H9 (cell line): Measurements from ENCODE around the gene PIGK. TPM values are rescaled to one million over a fixed set of nuclear protein-coding genes. Genes with fewer than 3 reads are reported as not detected.
A peak's percentile ranks its signal among the peaks of the same experiment; 100 is the strongest.

Source experiments
- DNase-seq: peaks from one replicate; pipeline ENCODE4 v3.0.0-alpha.2; 2017
- H2AFZ ChIP-seq: one replicate; pipeline ENCODE4 v1.6.1; 2013; ENCODE audit warnings: mild to moderate bottlenecking, low read length, control low read depth, moderate library complexity
- H2AK5ac ChIP-seq: 2 replicates; pipeline ENCODE4 v1.6.1; 2013; ENCODE audit warnings: low read length, control low read depth, mixed read lengths; ENCODE audit not compliant: insufficient read length
- H2BK120ac ChIP-seq: one replicate; pipeline ENCODE4 v1.6.1; 2013; ENCODE audit warnings: low read depth, mild to moderate bottlenecking, low read length, control low read depth, inconsistent platforms; ENCODE audit not compliant: poor library complexity, severe bottlenecking
- H2BK12ac ChIP-seq: 2 replicates; pipeline ENCODE4 v1.6.1; 2013; ENCODE audit warnings: low read length, control low read depth, mixed read lengths, low read depth; ENCODE audit not compliant: insufficient read length
- H2BK15ac ChIP-seq: 2 replicates; pipeline ENCODE4 v1.6.1; 2013; ENCODE audit warnings: low read depth, low read length, control low read depth
- H2BK20ac ChIP-seq: one replicate; pipeline ENCODE4 v1.6.1; 2013; ENCODE audit warnings: low read depth, mild to moderate bottlenecking, low read length, control low read depth, inconsistent platforms; ENCODE audit not compliant: poor library complexity, severe bottlenecking
- H2BK5ac ChIP-seq: 2 replicates; pipeline ENCODE4 v1.6.1; 2013; ENCODE audit warnings: low read length, control low read depth, mixed read lengths; ENCODE audit not compliant: insufficient read length
- H3K14ac ChIP-seq: 2 replicates; pipeline ENCODE4 v1.6.1; 2013; ENCODE audit warnings: low read length, control low read depth; ENCODE audit not compliant: insufficient read depth
- H3K18ac ChIP-seq: 2 replicates; pipeline ENCODE4 v1.6.1; 2013; ENCODE audit warnings: low read depth, mild to moderate bottlenecking, mixed read lengths, low read length, control low read depth; ENCODE audit not compliant: insufficient read length
- H3K23ac ChIP-seq: 2 replicates; pipeline ENCODE4 v1.6.1; 2013; ENCODE audit warnings: low read length, control low read depth, mixed read lengths, low read depth; ENCODE audit not compliant: insufficient read length
- H3K23me2 ChIP-seq: 2 replicates; pipeline ENCODE4 v1.6.1; 2013; ENCODE audit warnings: low read depth, mild to moderate bottlenecking, mixed read lengths, low read length, control low read depth; ENCODE audit not compliant: insufficient read length, poor library complexity, severe bottlenecking
- H3K27ac ChIP-seq: 2 replicates; pipeline ENCODE4 v1.5.1; 2013; ENCODE audit warnings: low read length, control low read depth, mixed read lengths, low read depth; ENCODE audit not compliant: insufficient read length
- H3K27me3 ChIP-seq: 2 replicates; pipeline ENCODE4 v1.6.1; 2013; ENCODE audit warnings: low read length, control low read depth, inconsistent platforms; ENCODE audit not compliant: insufficient read depth
- H3K4ac ChIP-seq: 2 replicates; pipeline ENCODE4 v1.6.1; 2013; ENCODE audit warnings: low read depth, mild to moderate bottlenecking, control low read depth, inconsistent platforms, low read length, moderate library complexity
- H3K4me1 ChIP-seq: 2 replicates; pipeline ENCODE4 v1.6.1; 2013; ENCODE audit warnings: low read length, control low read depth, inconsistent platforms; ENCODE audit not compliant: insufficient read depth
- H3K4me2 ChIP-seq: 2 replicates; pipeline ENCODE4 v1.6.1; 2013; ENCODE audit warnings: low read length, control low read depth, mixed read lengths; ENCODE audit not compliant: insufficient read length, insufficient read depth
- H3K56ac ChIP-seq: 2 replicates; pipeline ENCODE4 v1.6.1; 2013; ENCODE audit warnings: low read depth, mild to moderate bottlenecking, mixed read lengths, low read length, control low read depth; ENCODE audit not compliant: insufficient read length
- H3K79me1 ChIP-seq: 2 replicates; pipeline ENCODE4 v1.6.1; 2013; ENCODE audit warnings: low read depth, mild to moderate bottlenecking, moderate library complexity, low read length, control low read depth, inconsistent platforms; ENCODE audit not compliant: insufficient read depth, poor library complexity, severe bottlenecking
- H3K79me2 ChIP-seq: 2 replicates; pipeline ENCODE4 v1.6.1; 2013; ENCODE audit warnings: low read length, control low read depth, inconsistent platforms; ENCODE audit not compliant: insufficient read depth
- H3K9ac ChIP-seq: 2 replicates; pipeline ENCODE4 v1.6.1; 2013; ENCODE audit warnings: low read length, control low read depth, mixed read lengths; ENCODE audit not compliant: insufficient read length; ENCODE audit errors: extremely low read depth
- H3K9me3 ChIP-seq: one replicate; pipeline ENCODE4 v1.6.1; 2013; ENCODE audit warnings: low read depth, low read length, inconsistent platforms; ENCODE audit not compliant: control insufficient read depth
- H3T11ph ChIP-seq: one replicate; pipeline ENCODE4 v1.6.1; 2013; ENCODE audit warnings: mild to moderate bottlenecking, low read length, control low read depth, inconsistent platforms
- H4K20me1 ChIP-seq: one replicate; pipeline ENCODE4 v1.6.1; 2013; ENCODE audit not compliant: control insufficient read depth, insufficient read length, insufficient read depth
- H4K5ac ChIP-seq: 2 replicates; pipeline ENCODE4 v1.6.1; 2013; ENCODE audit warnings: low read depth, mild to moderate bottlenecking, mixed read lengths, low read length, control low read depth; ENCODE audit not compliant: insufficient read length
- H4K8ac ChIP-seq: replicated peaks from 2 replicates; pipeline ENCODE4 v1.6.1; 2013; ENCODE audit warnings: low read length, control low read depth, mixed read lengths, low read depth; ENCODE audit not compliant: insufficient read length
- H4K91ac ChIP-seq: 2 replicates; pipeline ENCODE4 v1.6.1; 2013; ENCODE audit warnings: low read depth, mild to moderate bottlenecking, moderate library complexity, mixed read lengths, low read length, control low read depth; ENCODE audit not compliant: insufficient read length
- H3K27ac Mint-ChIP-seq, 3 experiments: 2 replicates in 2 of 3; 3 replicates in 1 of 3; pipeline ENCODE4 v1.8.0; 2020 to 2021; ENCODE audit warnings: mixed read lengths in 3 of 3, mild to moderate bottlenecking in 1 of 3, moderate library complexity in 1 of 3
- H3K27me3 Mint-ChIP-seq: 2 replicates; pipeline ENCODE4 v1.8.0; 2021; ENCODE audit warnings: low read depth, mild to moderate bottlenecking, moderate library complexity, mixed read lengths
- H3K36me3 Mint-ChIP-seq, 3 experiments: 2 replicates in 2 of 3; 3 replicates in 1 of 3; pipeline ENCODE4 v1.8.0; 2020 to 2021; ENCODE audit warnings: low read depth in 3 of 3, mixed read lengths in 3 of 3; ENCODE audit not compliant: insufficient read depth in 1 of 3
- H3K4me1 Mint-ChIP-seq, 2 experiments: 2 replicates each; pipeline ENCODE4 v1.8.0; 2020; ENCODE audit warnings: mixed read lengths in 2 of 2
- H3K4me3 Mint-ChIP-seq, 2 experiments: 2 replicates in 1 of 2; 3 replicates in 1 of 2; pipeline ENCODE4 v1.8.0; 2020 to 2021; ENCODE audit warnings: mild to moderate bottlenecking in 2 of 2, mixed read lengths in 2 of 2, moderate library complexity in 1 of 2
- H3K9me3 Mint-ChIP-seq, 2 experiments: 2 replicates in 1 of 2; 3 replicates in 1 of 2; pipeline ENCODE4 v1.8.0; 2020; ENCODE audit warnings: mild to moderate bottlenecking in 2 of 2, mixed read lengths in 2 of 2, moderate library complexity in 1 of 2
- WGBS: extraction: QIAGEN DNeasy Blood & Tissue Kit; methylation state at CpG from one replicate; pipeline ENCODE4 v1.1.7; 2013; ENCODE audit warnings: missing lambda C conversion rate, low lambda C conversion rate, mixed read lengths; ENCODE audit not compliant: insufficient read length; ENCODE audit errors: extremely low coverage; 5-methylcytosine and 5-hydroxymethylcytosine counted together
- total RNA-seq: library from RNA; stranded (reverse); gene quantifications from 2 replicates; pipeline ENCODE4 v1.2.1, GENCODE V29; 2021
- TF ChIP-seq, protein P1 (sequence below): fragments of 200-600 bp; sonication (generic); conservative IDR thresholded peaks from 3 replicates; pipeline ENCODE4 v1.8.0; 2021; ENCODE audit warnings: antibody characterized with exemption, mild to moderate bottlenecking

PIGK gene
- total RNA-seq, 1 experiment from 2014 or later, result 22.1 TPM

DNA sequence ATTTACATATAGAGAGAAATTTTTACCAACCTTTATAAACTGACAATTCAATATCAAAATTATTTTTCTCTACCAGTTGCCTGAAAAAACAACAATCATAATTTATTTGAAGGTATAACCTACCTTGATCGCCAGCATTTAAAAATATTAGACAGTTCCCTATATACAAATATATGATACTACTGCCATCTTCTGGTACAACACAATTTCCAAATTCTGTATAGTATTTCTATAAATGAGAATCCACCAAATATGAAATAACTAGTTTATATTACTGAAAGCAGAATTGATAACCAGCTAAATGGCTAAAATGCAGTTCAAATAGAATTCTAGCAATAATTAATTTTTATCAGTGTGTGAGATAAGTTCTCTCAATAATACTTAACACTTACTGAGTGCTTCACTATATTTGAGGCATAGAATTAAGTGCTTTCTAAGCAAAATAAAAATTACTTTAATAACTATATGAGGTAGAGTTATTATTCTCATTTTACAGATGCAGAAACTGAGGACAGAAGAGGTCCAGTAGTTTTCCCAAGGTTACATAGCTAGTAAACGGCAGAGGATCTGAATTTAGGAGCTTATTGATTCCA lies 75.6 kb downstream of the PIGK start:
- Histone ChIP-seq H2AFZ (no peak overlapping the region), H3K9me3 (no peaks in the 10 kb centered on the region), H4K91ac (no peak overlapping the region), H3K23me2 (no peaks in the 10 kb centered on the region), H3K4me2 (no peak overlapping the region), H3K4ac (no peak overlapping the region), H3K14ac (no peak overlapping the region), H3K4me1 (no peaks in the 10 kb centered on the region), H2BK12ac (no peak overlapping the region), H2BK20ac (no peak overlapping the region), H3K9ac (no peak overlapping the region), H3K27ac (no peak overlapping the region), H3K79me1 (no peaks in the 10 kb centered on the region), H2BK120ac (no peak overlapping the region), H3K27me3 (no peaks in the 10 kb centered on the region), H3K23ac (no peak overlapping the region), H2BK15ac (no peak overlapping the region), H4K8ac (no peak overlapping the region), H4K20me1 (no peaks in the 10 kb centered on the region), H2AK5ac (no peak overlapping the region), H3K56ac (no peak overlapping the region), H3T11ph (no peak overlapping the region), H2BK5ac (no peak overlapping the region), H4K5ac (no peak overlapping the region), H3K18ac (no peak overlapping the region), H3K79me2 (no peaks in the 10 kb centered on the region)
- no peaks in the 10 kb centered on the region for H3K4me1 Mint-ChIP-seq
- no peak for DNase-seq
- H3K9me3 Mint-ChIP-seq, result no peaks in the 10 kb centered on the region
- no CpG with 5 or more reads among the region's 2 CpGs for WGBS
- H3K27ac Mint-ChIP-seq, result no peak overlapping the region
- no peak overlapping the region for H3K4me3 Mint-ChIP-seq
- no peaks in the 10 kb centered on the region for H3K27me3 Mint-ChIP-seq
- no peaks in the 10 kb centered on the region for H3K36me3 Mint-ChIP-seq
- TF ChIP-seq, protein P1, sequence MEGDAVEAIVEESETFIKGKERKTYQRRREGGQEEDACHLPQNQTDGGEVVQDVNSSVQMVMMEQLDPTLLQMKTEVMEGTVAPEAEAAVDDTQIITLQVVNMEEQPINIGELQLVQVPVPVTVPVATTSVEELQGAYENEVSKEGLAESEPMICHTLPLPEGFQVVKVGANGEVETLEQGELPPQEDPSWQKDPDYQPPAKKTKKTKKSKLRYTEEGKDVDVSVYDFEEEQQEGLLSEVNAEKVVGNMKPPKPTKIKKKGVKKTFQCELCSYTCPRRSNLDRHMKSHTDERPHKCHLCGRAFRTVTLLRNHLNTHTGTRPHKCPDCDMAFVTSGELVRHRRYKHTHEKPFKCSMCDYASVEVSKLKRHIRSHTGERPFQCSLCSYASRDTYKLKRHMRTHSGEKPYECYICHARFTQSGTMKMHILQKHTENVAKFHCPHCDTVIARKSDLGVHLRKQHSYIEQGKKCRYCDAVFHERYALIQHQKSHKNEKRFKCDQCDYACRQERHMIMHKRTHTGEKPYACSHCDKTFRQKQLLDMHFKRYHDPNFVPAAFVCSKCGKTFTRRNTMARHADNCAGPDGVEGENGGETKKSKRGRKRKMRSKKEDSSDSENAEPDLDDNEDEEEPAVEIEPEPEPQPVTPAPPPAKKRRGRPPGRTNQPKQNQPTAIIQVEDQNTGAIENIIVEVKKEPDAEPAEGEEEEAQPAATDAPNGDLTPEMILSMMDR, result peak; percentile 45
